Subcutaneous adipose tissue (tissue), 4 donors: Measurements from ENCODE around the gene PMIS2. TPM values are rescaled to one million over a fixed set of nuclear protein-coding genes. Genes with fewer than 3 reads are reported as not detected.

Experiments used
- CTCF ChIP-seq: fragments of 450-650 bp; IDR thresholded peaks from one replicate; pipeline ENCODE4 v1.5.1; 2016; ENCODE audit warnings: low read depth, mild to moderate bottlenecking, control low read depth, antibody characterized with exemption, moderate library complexity
- total RNA-seq, 4 donors: library from RNA; depleted of rRNA; stranded (reverse); fragments of >200 nt; gene quantifications; one replicate each; pipeline ENCODE4 v1.1.0, GENCODE V29; 2016

Gene PMIS2
- total RNA-seq, 4 donors from 2014 or later, result not detected

- no peak for TF ChIP-seq CTCF
These were observed 10.5 kb downstream of the PMIS2 start for GRCh38 chr19:35596366-35596999.

GRCh38 chr19:35601971-35602370 is 16.0 kb downstream of the PMIS2 start:
- TF ChIP-seq CTCF, result no peak

GRCh38 chr19:35607661-35608060 is 21.7 kb downstream of the PMIS2 start:
- TF ChIP-seq CTCF, result no peak

GRCh38 chr19:35608251-35608650 is 22.3 kb downstream of the PMIS2 start:
- no peak for TF ChIP-seq CTCF

- TF ChIP-seq CTCF, result no peak
These were observed 23.9 kb downstream of the PMIS2 start for GRCh38 chr19:35609851-35610353.

- TF ChIP-seq CTCF, result no peak
These were observed 26.2 kb downstream of the PMIS2 start for GRCh38 chr19:35612224-35612558.

- no peak for TF ChIP-seq CTCF
These were observed 26.8 kb downstream of the PMIS2 start, which contains the start of gene HAUS5 for GRCh38 chr19:35612559-35613321. HAUS5 (plus strand) TSS chr19:35612735; CDS start chr19:35612795, 60 bp downstream.
